Caco-2 (cell line): ENCODE measurements around the gene TAF11L10. TPM values are rescaled to one million over a fixed set of nuclear protein-coding genes. Genes with fewer than 3 reads are reported as not detected.
"Not testable (repeated sequence)": the region's sequence is repeated elsewhere in the genome, so short reads cannot be mapped to it uniquely, and the experiment has no call there.

Experiments used
- BruUV-seq: library from RNA; stranded (reverse); fragments of 400-500 nt; replicated peaks from 2 replicates; lab custom pipeline; 2021; lab: Mats Ljungman, UMichigan
- CTCF ChIA-PET: fragments of 300-600 bp; sonication (Branson Sonifier 250); formaldehyde crosslinking; loops from one replicate; lab custom pipeline; 2022; ENCODE audit warnings: antibody characterized with exemption; lab: Charles Lee
- POLR2A ChIA-PET: fragments of 300-600 bp; sonication (Branson Sonifier 250); formaldehyde crosslinking; loops from one replicate; lab custom pipeline; 2022; ENCODE audit warnings: antibody characterized with exemption; lab: Charles Lee
- DNase-seq, 2 experiments: peaks; one replicate each; pipeline versions ENCODE4 v3.0.0 to v3.0.0-alpha.2; 2020 to 2022
- H3K27me3 ChIP-seq: replicated peaks from 2 replicates; pipeline ENCODE4 v1.6.0; 2011; ENCODE audit warnings: low read length; ENCODE audit not compliant: control insufficient read depth, insufficient read depth
- H3K36me3 ChIP-seq: 2 replicates; pipeline ENCODE4 v1.5.1; 2011; ENCODE audit warnings: low read length; ENCODE audit not compliant: control insufficient read depth, insufficient read depth
- H3K4me1 ChIP-seq: fragments of 250-450 bp; sonication (Bioruptor Pico); 2 replicates; pipeline ENCODE4 v1.5.1; 2020; ENCODE audit warnings: mild to moderate bottlenecking
- H3K4me3 ChIP-seq: 2 replicates; pipeline ENCODE4 v1.5.1; 2011; ENCODE audit warnings: low read depth, mild to moderate bottlenecking, control low read depth, low read length
- H3K9me3 ChIP-seq: fragments of 250-450 bp; sonication (Bioruptor Pico); 2 replicates; pipeline ENCODE4 v1.5.1; 2020; ENCODE audit warnings: mild to moderate bottlenecking, moderate library complexity
- H3K27ac Mint-ChIP-seq: one replicate; pipeline ENCODE4 v1.8.0; 2022; ENCODE audit warnings: mixed read lengths; ENCODE audit not compliant: unreplicated experiment
- H3K27me3 Mint-ChIP-seq: one replicate; pipeline ENCODE4 v1.8.0; 2022; ENCODE audit warnings: mixed read lengths; ENCODE audit not compliant: insufficient read depth, unreplicated experiment
- H3K36me3 Mint-ChIP-seq: one replicate; pipeline ENCODE4 v1.8.0; 2022; ENCODE audit warnings: mild to moderate bottlenecking, mixed read lengths; ENCODE audit not compliant: insufficient read depth, unreplicated experiment
- H3K4me1 Mint-ChIP-seq: one replicate; pipeline ENCODE4 v1.8.0; 2022; ENCODE audit warnings: low read depth, mixed read lengths; ENCODE audit not compliant: unreplicated experiment
- H3K4me3 Mint-ChIP-seq: one replicate; pipeline ENCODE4 v1.8.0; 2022; ENCODE audit warnings: mild to moderate bottlenecking, moderate library complexity, mixed read lengths; ENCODE audit not compliant: unreplicated experiment
- H3K9me3 Mint-ChIP-seq: one replicate; pipeline ENCODE4 v1.8.0; 2022; ENCODE audit warnings: mixed read lengths; ENCODE audit not compliant: unreplicated experiment
- CTCF ChIP-seq, 2 experiments: fragments of 200-600 bp in 1 of 2; IDR thresholded peaks; 1 replicate in 1 of 2; 2 replicates in 1 of 2; pipeline versions ENCODE4 v1.5.1 to v1.8.0; 2011 to 2022; ENCODE audit warnings: antibody characterized with exemption in 1 of 2, control low read depth in 1 of 2, inconsistent platforms in 1 of 2, low read depth in 1 of 2, low read length in 1 of 2, mild to moderate bottlenecking in 1 of 2, moderate library complexity in 1 of 2; ENCODE audit not compliant: insufficient read depth in 1 of 2, severe bottlenecking in 1 of 2, unreplicated experiment in 1 of 2
- intact Hi-C: fragments of 100-400 bp; cut with micrococcal nuclease; formaldehyde crosslinking; loops from one replicate; pipeline ENCODE4 v1.10.0; 2022; ENCODE audit not compliant: unreplicated experiment
- total RNA-seq: library from RNA; stranded (reverse); gene quantifications from 2 replicates; pipeline ENCODE4 v1.2.3, GENCODE V29; 2022

The TAF11L10 gene
- total RNA-seq, 1 experiment from 2014 or later: not detected

- Mint-ChIP-seq H3K27me3 (peaks cover 3% of the 10 kb centered on the region), H3K4me3 (no peak overlapping the region), H3K4me1 (no peaks in the 10 kb centered on the region), H3K27ac (no peak overlapping the region), H3K9me3 (no peaks in the 10 kb centered on the region), H3K36me3 (no peaks in the 10 kb centered on the region)
- CTCF ChIA-PET: no interaction called here
- Histone ChIP-seq H3K9me3 (no peaks in the 10 kb centered on the region), H3K36me3 (no peaks in the 10 kb centered on the region), H3K4me1 (no peaks in the 10 kb centered on the region), H3K4me3 (no peak overlapping the region), H3K27me3 (no peaks in the 10 kb centered on the region)
- no peak for TF ChIP-seq CTCF (IDR thresholded peaks at IDR 0.05; ENCODE audit: insufficient read depth in 1 of 2, low read depth in 1 of 2, low read length in 1 of 2, severe bottlenecking in 1 of 2, unreplicated experiment in 1 of 2)
- DNase-seq: no peak
- BruUV-seq: no TSS peak
- POLR2A ChIA-PET: no interaction called here
- intact Hi-C loops: no loop called here
These were observed 7.3 kb upstream of the TAF11L10 start for GRCh38 chr5:17604951-17605350.

- BruUV-seq, H3K9me3 ChIP-seq, H3K27ac Mint-ChIP-seq, intact Hi-C loops, DNase-seq, CTCF ChIA-PET, POLR2A ChIA-PET, H3K9me3 Mint-ChIP-seq, H3K4me1 Mint-ChIP-seq, H3K36me3 Mint-ChIP-seq, H3K27me3 Mint-ChIP-seq, H3K36me3 ChIP-seq, H3K4me3 Mint-ChIP-seq, H3K4me1 ChIP-seq, H3K27me3 ChIP-seq, H3K4me3 ChIP-seq: not testable (repeated sequence)
These were observed 6.3 kb upstream of the TAF11L10 start, which contains the start of gene TAF11L11 for GRCh38 chr5:17603880-17604279. Gene TAF11L11, plus strand, starts transcription at chr5:17604183.

GRCh38 chr5:17594255-17594654 is 3.4 kb downstream of the TAF11L10 start, which contains the start of gene TAF11L9:
Gene TAF11L9, minus strand, starts transcription at chr5:17594394.
- intact Hi-C loops, H3K27me3 ChIP-seq, H3K27me3 Mint-ChIP-seq, H3K9me3 ChIP-seq, H3K9me3 Mint-ChIP-seq, DNase-seq, H3K36me3 Mint-ChIP-seq, POLR2A ChIA-PET, H3K27ac Mint-ChIP-seq, H3K4me3 ChIP-seq, H3K4me3 Mint-ChIP-seq, H3K4me1 Mint-ChIP-seq, CTCF ChIA-PET, H3K36me3 ChIP-seq, BruUV-seq, H3K4me1 ChIP-seq: not testable (repeated sequence)

GRCh38 chr5:17590860-17591259 is 6.8 kb downstream of the TAF11L10 start, which contains the start of gene TAF11L8:
Gene TAF11L8, minus strand, starts transcription at chr5:17590960.
- H3K4me1 Mint-ChIP-seq, H3K9me3 Mint-ChIP-seq, DNase-seq, H3K4me3 Mint-ChIP-seq, H3K36me3 Mint-ChIP-seq, H3K27ac Mint-ChIP-seq, H3K27me3 Mint-ChIP-seq, H3K27me3 ChIP-seq, CTCF ChIA-PET, H3K36me3 ChIP-seq, intact Hi-C loops, BruUV-seq, H3K4me1 ChIP-seq, H3K4me3 ChIP-seq, H3K9me3 ChIP-seq, POLR2A ChIA-PET: not testable (repeated sequence)

GRCh38 chr5:17585658-17586057 is 12.0 kb downstream of the TAF11L10 start, which contains the start of gene TAF11L7:
Gene TAF11L7, minus strand, starts transcription at chr5:17585758.
- H3K27ac Mint-ChIP-seq, DNase-seq, H3K27me3 Mint-ChIP-seq, H3K4me3 Mint-ChIP-seq, H3K4me1 Mint-ChIP-seq, H3K36me3 Mint-ChIP-seq, H3K4me1 ChIP-seq, BruUV-seq, H3K36me3 ChIP-seq, intact Hi-C loops, H3K9me3 Mint-ChIP-seq, CTCF ChIA-PET, H3K27me3 ChIP-seq, H3K9me3 ChIP-seq, H3K4me3 ChIP-seq, POLR2A ChIA-PET: not testable (repeated sequence)
